MM.1S (cell line): Measurements from ENCODE around the gene CNNM1.

ENCODE experiments used
- DNase-seq: peaks from one replicate; pipeline ENCODE4 v3.0.0-alpha.2; 2015
- H2AFZ ChIP-seq: fragments of 300-600 bp; sonication (generic); 2 replicates; pipeline ENCODE4 v1.6.0; 2016; ENCODE audit warnings: antibody characterized with exemption, low read length
- H3F3A ChIP-seq: fragments of 300-600 bp; sonication (generic); 2 replicates; pipeline ENCODE4 v1.6.1; 2016; ENCODE audit warnings: mild to moderate bottlenecking, antibody characterized with exemption, low read length, moderate library complexity, mixed read lengths; ENCODE audit not compliant: insufficient read depth
- H3K27ac ChIP-seq: fragments of 300-600 bp; sonication (generic); 2 replicates; pipeline ENCODE4 v1.5.1; 2016; ENCODE audit warnings: mild to moderate bottlenecking, low read length
- H3K27me3 ChIP-seq: fragments of 300-600 bp; sonication (generic); replicated peaks from 2 replicates; pipeline ENCODE4 v1.6.0; 2016; ENCODE audit warnings: low read length; ENCODE audit not compliant: insufficient read depth
- H3K36me3 ChIP-seq: fragments of 300-600 bp; sonication (generic); replicated peaks from 2 replicates; pipeline ENCODE4 v1.6.1; 2016; ENCODE audit warnings: mild to moderate bottlenecking, low read length, mixed read lengths; ENCODE audit not compliant: insufficient read depth
- H3K4me1 ChIP-seq: fragments of 300-600 bp; sonication (generic); 2 replicates; pipeline ENCODE4 v1.6.1; 2016; ENCODE audit warnings: low read length, mixed read lengths
- H3K4me2 ChIP-seq: fragments of 300-600 bp; sonication (generic); 2 replicates; pipeline ENCODE4 v1.6.0; 2016; ENCODE audit warnings: low read depth, low read length
- H3K4me3 ChIP-seq: fragments of 300-600 bp; sonication (generic); 2 replicates; pipeline ENCODE4 v1.5.1; 2016; ENCODE audit warnings: low read length, mixed read lengths
- H3K79me2 ChIP-seq: fragments of 300-600 bp; sonication (generic); 2 replicates; pipeline ENCODE4 v1.6.1; 2016; ENCODE audit warnings: mixed run types, low read length, mixed read lengths
- H3K9ac ChIP-seq: fragments of 300-600 bp; sonication (generic); 2 replicates; pipeline ENCODE4 v1.6.1; 2016; ENCODE audit warnings: low read length, mixed read lengths
- H3K9me2 ChIP-seq: fragments of 300-600 bp; sonication (generic); replicated peaks from 2 replicates; pipeline ENCODE4 v1.6.1; 2016; ENCODE audit warnings: mild to moderate bottlenecking, low read length, mixed read lengths; ENCODE audit not compliant: insufficient read depth
- H3K9me3 ChIP-seq: fragments of 300-600 bp; sonication (generic); replicated peaks from 2 replicates; pipeline ENCODE4 v1.6.1; 2016; ENCODE audit warnings: mild to moderate bottlenecking, low read length, mixed read lengths; ENCODE audit not compliant: insufficient read depth
- H4K20me1 ChIP-seq: fragments of 300-600 bp; sonication (generic); 2 replicates; pipeline ENCODE4 v1.6.1; 2016; ENCODE audit warnings: mild to moderate bottlenecking, low read length, moderate library complexity, mixed read lengths; ENCODE audit not compliant: insufficient read depth
- CTCF ChIP-seq: fragments of 300-600 bp; sonication (generic); IDR thresholded peaks from 2 replicates; pipeline ENCODE4 v1.5.1; 2016; ENCODE audit warnings: antibody characterized with exemption, low read length, mixed read lengths
- EZH2 ChIP-seq: fragments of 300-600 bp; sonication (generic); optimal IDR thresholded peaks from 2 replicates; pipeline ENCODE3; 2017; ENCODE audit warnings: low read depth, mild to moderate bottlenecking, antibody characterized with exemption, low read length, mixed read lengths
- EZH2phosphoT487 ChIP-seq: fragments of 300-600 bp; sonication (generic); IDR thresholded peaks from 2 replicates; pipeline ENCODE4 v1.6.1; 2018; ENCODE audit warnings: antibody characterized with exemption, low read length

Gene CNNM1

GRCh38 chr10:99443500-99443899, 114.3 kb downstream of the CNNM1 start:
- H4K20me1 ChIP-seq, result 0 out of 2 replicates have a peak, but pooled peaks cover 3% of the 10 kb centered on the region
- H3K9ac ChIP-seq, result no peak overlapping the region
- no peaks in the 10 kb centered on the region for H3K9me2 ChIP-seq
- no peaks in the 10 kb centered on the region for H3K9me3 ChIP-seq
- no peak overlapping the region for H3K4me2 ChIP-seq
- H3K36me3 ChIP-seq, result no peaks in the 10 kb centered on the region
- no peak for DNase-seq
- H2AFZ ChIP-seq, result no peak overlapping the region
- H3K27ac ChIP-seq, result no peak overlapping the region
- no peaks in the 10 kb centered on the region for H3K27me3 ChIP-seq
- no peak overlapping the region for H3K4me3 ChIP-seq
- H3F3A ChIP-seq, result no peaks in the 10 kb centered on the region
- H3K4me1 ChIP-seq, result no peaks in the 10 kb centered on the region
- no peaks in the 10 kb centered on the region for H3K79me2 ChIP-seq
- TF ChIP-seq EZH2phosphoT487 (no peak), CTCF (no peak), EZH2 (no peak)
